Measurements from ENCODE around the gene PPBP.

GRCh38 chr4:73991742-73992000 lies 3.7 kb upstream of the PPBP start:
- TF ChIP-seq, protein P1, sequence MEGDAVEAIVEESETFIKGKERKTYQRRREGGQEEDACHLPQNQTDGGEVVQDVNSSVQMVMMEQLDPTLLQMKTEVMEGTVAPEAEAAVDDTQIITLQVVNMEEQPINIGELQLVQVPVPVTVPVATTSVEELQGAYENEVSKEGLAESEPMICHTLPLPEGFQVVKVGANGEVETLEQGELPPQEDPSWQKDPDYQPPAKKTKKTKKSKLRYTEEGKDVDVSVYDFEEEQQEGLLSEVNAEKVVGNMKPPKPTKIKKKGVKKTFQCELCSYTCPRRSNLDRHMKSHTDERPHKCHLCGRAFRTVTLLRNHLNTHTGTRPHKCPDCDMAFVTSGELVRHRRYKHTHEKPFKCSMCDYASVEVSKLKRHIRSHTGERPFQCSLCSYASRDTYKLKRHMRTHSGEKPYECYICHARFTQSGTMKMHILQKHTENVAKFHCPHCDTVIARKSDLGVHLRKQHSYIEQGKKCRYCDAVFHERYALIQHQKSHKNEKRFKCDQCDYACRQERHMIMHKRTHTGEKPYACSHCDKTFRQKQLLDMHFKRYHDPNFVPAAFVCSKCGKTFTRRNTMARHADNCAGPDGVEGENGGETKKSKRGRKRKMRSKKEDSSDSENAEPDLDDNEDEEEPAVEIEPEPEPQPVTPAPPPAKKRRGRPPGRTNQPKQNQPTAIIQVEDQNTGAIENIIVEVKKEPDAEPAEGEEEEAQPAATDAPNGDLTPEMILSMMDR (IDR thresholded peaks at IDR 0.05), result no peak
- TF ChIP-seq POLR2A (IDR thresholded peaks at IDR 0.05) (no peak), POLR2AphosphoS5 (IDR thresholded peaks at IDR 0.05) (no peak)

Measured in transverse colon (tissue), 4 donors.